HG02678 (cell line): Measurements from ENCODE around the gene OR51V1.
"Not testable (repeated sequence)": the region's sequence is repeated elsewhere in the genome, so short reads cannot be mapped to it uniquely, and the experiment has no call there.

Experiments
- ATAC-seq: cut with Tn5 transposase; IDR thresholded peaks from one replicate; pipeline ENCODE4 v1.9.1; 2021; ENCODE audit warnings: mild to moderate bottlenecking, moderate library complexity; ENCODE audit not compliant: unreplicated experiment

Gene OR51V1

GRCh38 chr11:5171856-5172255 lies 28.6 kb downstream of the OR51V1 start:
- ATAC-seq, result no peak

DNA sequence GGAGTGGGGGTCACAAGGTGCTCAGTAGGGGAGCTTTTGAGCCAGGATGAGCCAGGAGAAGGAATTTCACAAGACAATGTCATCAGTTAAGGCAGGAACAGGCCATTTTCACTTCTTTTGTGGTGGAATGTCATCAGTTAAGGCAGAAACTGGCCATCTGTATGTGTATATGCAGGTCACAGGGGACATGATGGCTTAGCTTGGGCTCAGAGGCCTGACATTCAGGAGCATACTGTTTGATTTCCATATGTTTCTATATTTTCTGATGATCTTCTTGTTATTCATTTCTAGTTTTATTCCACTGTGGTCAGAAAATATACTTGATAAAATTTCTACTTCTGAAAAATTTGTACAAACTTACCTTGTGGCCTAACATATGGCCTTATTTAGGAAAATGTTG lies 34.6 kb downstream of the OR51V1 start:
- not testable (repeated sequence) for ATAC-seq

DNA sequence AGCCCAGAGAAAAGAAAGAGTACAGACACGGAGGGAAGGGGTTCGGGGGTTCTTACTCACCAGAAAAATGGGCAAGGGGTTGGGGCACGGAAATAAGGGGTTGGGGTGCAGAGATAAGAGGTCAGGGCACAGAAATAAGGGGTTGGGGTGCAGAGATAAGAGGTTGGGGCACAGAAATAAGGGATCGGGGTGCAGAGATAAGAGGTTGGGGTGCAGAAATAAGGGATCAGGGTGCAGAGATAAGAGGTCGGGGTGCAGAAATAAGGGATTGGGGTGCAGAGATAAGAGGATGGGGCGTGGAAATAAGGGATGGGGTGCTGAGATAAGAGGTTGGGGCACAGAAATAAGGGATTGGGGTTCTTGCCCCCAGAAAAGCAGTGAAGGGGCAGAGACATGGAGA lies 35.7 kb downstream of the OR51V1 start:
- not testable (repeated sequence) for ATAC-seq

GRCh38 chr11:5161045-5161444 lies 39.4 kb downstream of the OR51V1 start:
- ATAC-seq, result not testable (repeated sequence)

GRCh38 chr11:5160217-5160616 lies 40.3 kb downstream of the OR51V1 start:
- ATAC-seq, result not testable (repeated sequence)

GRCh38 chr11:5159806-5160205 lies 40.7 kb downstream of the OR51V1 start:
- no peak for ATAC-seq

DNA sequence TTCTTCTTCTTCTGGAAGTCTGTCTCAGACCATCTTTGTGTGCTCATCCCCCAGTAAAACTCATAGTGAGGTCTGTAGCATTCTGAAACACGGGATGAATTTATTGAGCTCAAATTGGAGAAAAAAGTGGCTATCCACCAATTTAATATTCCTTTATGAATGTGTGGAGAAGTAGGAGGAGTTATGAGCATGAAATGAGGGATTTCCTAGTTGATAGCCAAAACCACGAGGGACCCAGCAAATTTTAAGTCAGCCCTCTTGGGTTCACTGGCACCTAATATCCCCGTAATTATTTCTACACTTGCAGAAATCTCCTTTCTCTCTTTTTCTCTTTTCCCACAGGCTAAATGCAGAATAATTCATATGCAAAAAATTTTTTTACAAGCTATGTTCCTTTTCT lies 45.8 kb downstream of the OR51V1 start, which contains the start of gene OR52A1:
OR52A1 (minus strand) TSS at position 101 of the 400 bp plus-strand sequence. CDS start 2,388 bp downstream, outside the sequence.
- no peak for ATAC-seq

GRCh38 chr11:5153574-5154431 lies 46.7 kb downstream of the OR51V1 start:
- ATAC-seq, result no peak

GRCh38 chr11:5151713-5152153 lies 48.7 kb downstream of the OR51V1 start:
- ATAC-seq, result no peak
